K562 (cell line): ENCODE results near the gene RBM17.

Experiments
- CBFA2T3 ChIP-seq: fragments of 450-650 bp; IDR thresholded peaks from 2 replicates; pipeline ENCODE4 v1.6.1; 2017
- CBX5 ChIP-seq: IDR thresholded peaks from 2 replicates; pipeline ENCODE4 v1.6.1; 2014; ENCODE audit warnings: low read depth, borderline replicate concordance
- GATAD2B ChIP-seq: fragments of 450-650 bp; IDR thresholded peaks from 2 replicates; pipeline ENCODE4 v1.6.1; 2017; ENCODE audit warnings: mild to moderate bottlenecking, borderline replicate concordance
- GTF2F1 ChIP-seq: IDR thresholded peaks from 2 replicates; pipeline ENCODE4 v1.6.1; 2011; ENCODE audit warnings: low read depth, low read length, improper control_type of control experiment
- MAX ChIP-seq: sonication (generic); formaldehyde crosslinking; IDR thresholded peaks from 2 replicates; pipeline ENCODE4 v1.9.0; 2022; ENCODE audit warnings: mild to moderate bottlenecking, missing genetic modification reagents
- MAZ ChIP-seq, 2 experiments: fragments of 450-650 bp in 1 of 2; sonication (generic) in 1 of 2; formaldehyde crosslinking; IDR thresholded peaks in 1 of 2; conservative IDR thresholded peaks in 1 of 2; 2 replicates each; pipeline versions ENCODE4 v1.4.0 to v1.5.0; 2020; ENCODE audit warnings: mild to moderate bottlenecking in 1 of 2, missing genetic modification reagents in 1 of 2
- RAD51 ChIP-seq: fragments of 450-650 bp; IDR thresholded peaks from 2 replicates; pipeline ENCODE4 v1.7.1; 2016; ENCODE audit warnings: low read depth, mild to moderate bottlenecking, borderline replicate concordance
- SP1 ChIP-seq: sonication (generic); formaldehyde crosslinking; IDR thresholded peaks from 2 replicates; pipeline ENCODE4 v1.8.1; 2022; ENCODE audit warnings: mild to moderate bottlenecking, missing genetic modification reagents
- ZFP36 ChIP-seq: fragments of 150-350 bp; IDR thresholded peaks from 2 replicates; pipeline ENCODE4 v1.6.1; 2018; ENCODE audit warnings: low read length, low read depth; ENCODE audit not compliant: partially characterized antibody
- ZNF121 ChIP-seq: sonication (generic); formaldehyde crosslinking; conservative IDR thresholded peaks from 2 replicates; pipeline ENCODE4 v1.8.0; 2022; ENCODE audit warnings: missing genetic modification reagents
- ZNF232 ChIP-seq: sonication (generic); formaldehyde crosslinking; IDR thresholded peaks from 2 replicates; pipeline ENCODE4 v1.8.0; 2022; ENCODE audit warnings: mild to moderate bottlenecking, missing genetic modification reagents
- ZNF551 ChIP-seq: fragments of 250-450 bp; sonication (Bioruptor Pico); IDR thresholded peaks from 2 replicates; pipeline ENCODE4 v1.5.0; 2021; ENCODE audit warnings: mild to moderate bottlenecking, moderate library complexity
- TF ChIP-seq, protein P1 (sequence below): sonication (generic); formaldehyde crosslinking; IDR thresholded peaks from 2 replicates; pipeline ENCODE4 v1.8.1; 2022; ENCODE audit warnings: missing genetic modification reagents
- TF ChIP-seq, protein P2 (sequence below), 3 experiments: IDR thresholded peaks in 2 of 3; conservative IDR thresholded peaks in 1 of 3; 2 replicates each; pipeline ENCODE4 v1.5.1; 2011 to 2012; ENCODE audit warnings: low read length in 3 of 3, mild to moderate bottlenecking in 3 of 3, control low read depth in 2 of 3, improper control_type of control experiment in 1 of 3, inconsistent platforms in 1 of 3, low read depth in 1 of 3, mixed read lengths in 1 of 3, moderate library complexity in 1 of 3; ENCODE audit not compliant: insufficient read depth in 2 of 3

DNA sequence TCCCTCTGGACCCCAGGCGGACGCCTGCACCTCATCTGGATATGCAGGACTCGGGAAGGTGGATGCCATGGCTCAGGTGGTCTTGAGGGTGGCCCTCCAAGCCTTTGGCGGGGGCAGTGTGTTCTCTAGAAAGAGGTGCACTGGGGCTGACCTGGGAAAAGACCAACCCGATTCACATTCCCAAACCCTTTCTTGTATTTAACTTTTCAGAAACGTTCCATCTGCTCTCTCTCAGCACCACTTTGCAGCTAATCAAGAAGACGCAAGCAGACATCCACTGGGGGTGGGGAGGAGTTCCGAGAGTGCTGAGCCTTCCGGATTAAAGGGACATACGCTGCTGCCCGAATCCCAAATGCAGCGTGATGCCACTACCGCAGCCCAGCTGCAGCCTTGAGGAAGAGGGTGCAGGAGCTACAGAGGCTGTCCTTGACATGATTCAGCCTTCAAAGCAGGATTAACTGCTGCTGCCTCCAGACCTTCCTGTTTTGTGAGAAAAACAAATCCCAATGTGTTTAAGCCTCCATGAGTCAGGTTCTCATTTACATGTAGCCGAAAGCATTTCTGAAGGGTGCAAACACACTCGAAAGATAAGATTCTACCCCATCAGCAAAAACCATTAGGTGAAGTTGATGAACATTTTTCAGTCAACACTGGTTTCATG lies 39.9 kb downstream of the RBM17 start:
- TF ChIP-seq MAX (CRISPR knock-in tag) (no peak), ZFP36 (no peak), SP1 (CRISPR knock-in tag) (no peak), MAZ (CRISPR knock-in tag; conservative IDR thresholded peaks at IDR 0.05 in 1 of 2, IDR thresholded peaks at IDR 0.05 in 1 of 2) (no peak), ZNF121 (no peak), CBFA2T3 (no peak), GTF2F1 (no peak), ZNF551 (no peak), CBX5 (no peak), GATAD2B (no peak), RAD51 (no peak), ZNF232 (CRISPR knock-in tag) (no peak)
- TF ChIP-seq, protein P1, sequence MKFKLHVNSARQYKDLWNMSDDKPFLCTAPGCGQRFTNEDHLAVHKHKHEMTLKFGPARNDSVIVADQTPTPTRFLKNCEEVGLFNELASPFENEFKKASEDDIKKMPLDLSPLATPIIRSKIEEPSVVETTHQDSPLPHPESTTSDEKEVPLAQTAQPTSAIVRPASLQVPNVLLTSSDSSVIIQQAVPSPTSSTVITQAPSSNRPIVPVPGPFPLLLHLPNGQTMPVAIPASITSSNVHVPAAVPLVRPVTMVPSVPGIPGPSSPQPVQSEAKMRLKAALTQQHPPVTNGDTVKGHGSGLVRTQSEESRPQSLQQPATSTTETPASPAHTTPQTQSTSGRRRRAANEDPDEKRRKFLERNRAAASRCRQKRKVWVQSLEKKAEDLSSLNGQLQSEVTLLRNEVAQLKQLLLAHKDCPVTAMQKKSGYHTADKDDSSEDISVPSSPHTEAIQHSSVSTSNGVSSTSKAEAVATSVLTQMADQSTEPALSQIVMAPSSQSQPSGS (CRISPR knock-in tag), result no peak
- TF ChIP-seq, protein P2, sequence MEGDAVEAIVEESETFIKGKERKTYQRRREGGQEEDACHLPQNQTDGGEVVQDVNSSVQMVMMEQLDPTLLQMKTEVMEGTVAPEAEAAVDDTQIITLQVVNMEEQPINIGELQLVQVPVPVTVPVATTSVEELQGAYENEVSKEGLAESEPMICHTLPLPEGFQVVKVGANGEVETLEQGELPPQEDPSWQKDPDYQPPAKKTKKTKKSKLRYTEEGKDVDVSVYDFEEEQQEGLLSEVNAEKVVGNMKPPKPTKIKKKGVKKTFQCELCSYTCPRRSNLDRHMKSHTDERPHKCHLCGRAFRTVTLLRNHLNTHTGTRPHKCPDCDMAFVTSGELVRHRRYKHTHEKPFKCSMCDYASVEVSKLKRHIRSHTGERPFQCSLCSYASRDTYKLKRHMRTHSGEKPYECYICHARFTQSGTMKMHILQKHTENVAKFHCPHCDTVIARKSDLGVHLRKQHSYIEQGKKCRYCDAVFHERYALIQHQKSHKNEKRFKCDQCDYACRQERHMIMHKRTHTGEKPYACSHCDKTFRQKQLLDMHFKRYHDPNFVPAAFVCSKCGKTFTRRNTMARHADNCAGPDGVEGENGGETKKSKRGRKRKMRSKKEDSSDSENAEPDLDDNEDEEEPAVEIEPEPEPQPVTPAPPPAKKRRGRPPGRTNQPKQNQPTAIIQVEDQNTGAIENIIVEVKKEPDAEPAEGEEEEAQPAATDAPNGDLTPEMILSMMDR (IDR thresholded peaks at IDR 0.05 in 2 of 3, conservative IDR thresholded peaks at IDR 0.05 in 1 of 3; ENCODE audit: insufficient read depth in 2 of 3, low read depth in 1 of 3, low read length in 3 of 3), result no peak
